DND-41 (cell line): ENCODE data around the gene SAMD4B.

Source experiments
- EZH2 ChIP-seq: IDR thresholded peaks from 3 replicates; pipeline ENCODE4 v1.6.1; 2012; ENCODE audit warnings: borderline replicate concordance, low read depth, mild to moderate bottlenecking, moderate library complexity, low read length, inconsistent platforms; ENCODE audit not compliant: severe bottlenecking
- TF ChIP-seq, protein P1 (sequence below): IDR thresholded peaks from 2 replicates; pipeline ENCODE4 v1.5.1; 2012; ENCODE audit warnings: borderline replicate concordance, low read length, moderate library complexity, mild to moderate bottlenecking; ENCODE audit not compliant: poor library complexity, severe bottlenecking; ENCODE audit errors: extremely low read depth

DNA sequence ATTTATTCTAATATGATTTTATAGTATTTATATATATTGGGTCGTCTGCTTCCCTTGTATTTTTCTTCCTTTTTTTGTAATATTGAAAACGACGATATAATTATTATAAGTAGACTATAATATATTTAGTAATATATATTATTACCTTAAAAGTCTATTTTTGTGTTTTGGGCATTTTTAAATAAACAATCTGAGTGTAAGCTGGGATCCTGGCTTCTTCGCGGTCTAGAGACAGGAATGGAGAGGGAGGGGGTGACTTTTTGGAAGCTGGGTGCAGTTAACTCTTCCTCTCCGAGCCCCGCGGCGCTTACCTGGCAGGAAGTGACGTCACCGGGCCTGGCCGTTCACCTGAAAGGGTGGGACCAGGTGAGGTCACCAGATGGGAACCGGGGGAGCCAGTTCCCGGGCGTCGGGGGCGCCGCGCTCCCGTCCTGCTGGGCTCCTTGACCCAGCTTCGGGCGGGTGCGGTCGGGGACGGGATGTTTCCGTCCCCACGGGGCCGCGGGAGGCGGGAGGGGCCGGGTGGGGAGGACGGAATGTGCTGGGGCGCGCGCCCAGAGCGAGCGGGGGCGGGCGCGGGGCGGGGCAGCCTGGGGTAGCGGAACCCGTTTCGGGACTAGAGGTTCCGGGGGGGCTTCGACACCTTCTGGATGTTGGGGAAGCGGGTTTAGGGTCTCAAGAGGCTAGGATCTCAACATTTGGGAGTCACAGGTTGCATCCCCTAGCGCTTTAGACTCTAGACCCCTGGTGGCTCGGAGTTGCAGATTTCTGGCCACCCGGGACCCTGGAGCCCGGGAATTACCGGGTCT, 67.2 kb downstream of the SAMD4B start:
- TF ChIP-seq, protein P1, sequence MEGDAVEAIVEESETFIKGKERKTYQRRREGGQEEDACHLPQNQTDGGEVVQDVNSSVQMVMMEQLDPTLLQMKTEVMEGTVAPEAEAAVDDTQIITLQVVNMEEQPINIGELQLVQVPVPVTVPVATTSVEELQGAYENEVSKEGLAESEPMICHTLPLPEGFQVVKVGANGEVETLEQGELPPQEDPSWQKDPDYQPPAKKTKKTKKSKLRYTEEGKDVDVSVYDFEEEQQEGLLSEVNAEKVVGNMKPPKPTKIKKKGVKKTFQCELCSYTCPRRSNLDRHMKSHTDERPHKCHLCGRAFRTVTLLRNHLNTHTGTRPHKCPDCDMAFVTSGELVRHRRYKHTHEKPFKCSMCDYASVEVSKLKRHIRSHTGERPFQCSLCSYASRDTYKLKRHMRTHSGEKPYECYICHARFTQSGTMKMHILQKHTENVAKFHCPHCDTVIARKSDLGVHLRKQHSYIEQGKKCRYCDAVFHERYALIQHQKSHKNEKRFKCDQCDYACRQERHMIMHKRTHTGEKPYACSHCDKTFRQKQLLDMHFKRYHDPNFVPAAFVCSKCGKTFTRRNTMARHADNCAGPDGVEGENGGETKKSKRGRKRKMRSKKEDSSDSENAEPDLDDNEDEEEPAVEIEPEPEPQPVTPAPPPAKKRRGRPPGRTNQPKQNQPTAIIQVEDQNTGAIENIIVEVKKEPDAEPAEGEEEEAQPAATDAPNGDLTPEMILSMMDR, result no peak
- TF ChIP-seq EZH2, result no peak
